ENCODE results near the gene MIER2. TPM values are rescaled to one million over a fixed set of nuclear protein-coding genes. Genes with fewer than 3 reads are reported as not detected.

The MIER2 gene
- polyA plus RNA-seq, 1 donor from 2014 or later: 16.0 TPM

GRCh38 chr19:287381-287871, 57.2 kb downstream of the MIER2 start:
- Histone ChIP-seq H3K4me2 (ENCODE audit: low read length) (no peak overlapping the region), H3K9ac (ENCODE audit: low read length) (no peak overlapping the region), H3K36me3 (ENCODE audit: insufficient read depth, low read length) (no peaks in the 10 kb centered on the region), H3F3A (ENCODE audit: insufficient read depth, low read length, poor library complexity, severe bottlenecking) (no peaks in the 10 kb centered on the region), H3K4me3 (ENCODE audit: low read length) (no peak overlapping the region), H3K27ac (ENCODE audit: low read length) (no peak overlapping the region), H4K20me1 (ENCODE audit: insufficient read depth) (no peaks in the 10 kb centered on the region), H2AFZ (ENCODE audit: low read depth, low read length) (no peak overlapping the region), H3K79me2 (replicated peaks; ENCODE audit: insufficient read depth, low read length) (no peaks in the 10 kb centered on the region), H3K27me3 (ENCODE audit: insufficient read depth, low read depth, low read length) (peaks cover 29% of the 10 kb centered on the region), H3K9me2 (ENCODE audit: insufficient read depth, low read length) (no peaks in the 10 kb centered on the region), H3K9me3 (ENCODE audit: low read length) (no peaks in the 10 kb centered on the region)
- TF ChIP-seq CTCF (IDR thresholded peaks at IDR 0.05; ENCODE audit: poor library complexity, severe bottlenecking) (no peak), SMC3 (conservative IDR thresholded peaks at IDR 0.05; ENCODE audit: poor library complexity) (no peak), EP300 (conservative IDR thresholded peaks at IDR 0.05; ENCODE audit: poor library complexity, severe bottlenecking) (no peak), MXI1 (conservative IDR thresholded peaks at IDR 0.05; ENCODE audit: poor library complexity, severe bottlenecking) (no peak), TAF1 (IDR thresholded peaks at IDR 0.05; ENCODE audit: low read depth) (no peak), REST (IDR thresholded peaks at IDR 0.05; ENCODE audit: borderline replicate concordance) (no peak)

- Histone ChIP-seq H3K27me3 (ENCODE audit: insufficient read depth, low read depth, low read length) (peaks cover under 1% of the 10 kb centered on the region), H3K36me3 (ENCODE audit: insufficient read depth, low read length) (no peaks in the 10 kb centered on the region), H3K4me2 (ENCODE audit: low read length) (no peak overlapping the region), H3K9ac (ENCODE audit: low read length) (no peak overlapping the region), H4K20me1 (ENCODE audit: insufficient read depth) (no peaks in the 10 kb centered on the region), H2AFZ (ENCODE audit: low read depth, low read length) (no peak overlapping the region), H3K4me3 (ENCODE audit: low read length) (no peak overlapping the region), H3K27ac (ENCODE audit: low read length) (no peak overlapping the region), H3K79me2 (replicated peaks; ENCODE audit: insufficient read depth, low read length) (no peaks in the 10 kb centered on the region), H3F3A (ENCODE audit: insufficient read depth, low read length, poor library complexity, severe bottlenecking) (no peaks in the 10 kb centered on the region), H3K9me3 (ENCODE audit: low read length) (no peaks in the 10 kb centered on the region), H3K9me2 (ENCODE audit: insufficient read depth, low read length) (no peaks in the 10 kb centered on the region)
- TF ChIP-seq RAD21 (conservative IDR thresholded peaks at IDR 0.05) (no peak), POLR2AphosphoS5 (IDR thresholded peaks at IDR 0.05) (no peak), MXI1 (conservative IDR thresholded peaks at IDR 0.05; ENCODE audit: poor library complexity, severe bottlenecking) (no peak), REST (IDR thresholded peaks at IDR 0.05; ENCODE audit: borderline replicate concordance) (no peak), TAF1 (IDR thresholded peaks at IDR 0.05; ENCODE audit: low read depth) (no peak), CTCF (IDR thresholded peaks at IDR 0.05; ENCODE audit: poor library complexity, severe bottlenecking) (no peak), SMC3 (conservative IDR thresholded peaks at IDR 0.05; ENCODE audit: poor library complexity) (no peak), EP300 (conservative IDR thresholded peaks at IDR 0.05; ENCODE audit: poor library complexity, severe bottlenecking) (no peak), EZH2 (IDR thresholded peaks at IDR 0.05; ENCODE audit: borderline replicate concordance, insufficient read depth, low read length, poor library complexity, severe bottlenecking) (no peak)
Observed at GRCh38 chr19:283395-283794, 61.2 kb downstream of the MIER2 start.

Measured in neural cell (in vitro differentiated cells).